GM19455 (cell line): ENCODE measurements around the gene MAP10.

Experiments used
- ATAC-seq: cut with Tn5 transposase; IDR thresholded peaks from one replicate; pipeline ENCODE4 v1.9.1; 2021; ENCODE audit not compliant: unreplicated experiment

MAP10 gene

GRCh38 chr1:232853994-232854797 lies 49.0 kb downstream of the MAP10 start:
- ATAC-seq = no peak

- ATAC-seq = no peak
These were observed 49.6 kb downstream of the MAP10 start for GRCh38 chr1:232854798-232855159.

- no peak for ATAC-seq
These were observed 51.3 kb downstream of the MAP10 start for GRCh38 chr1:232856541-232856940.
